ENCODE data around the gene PPRC1. TPM values are rescaled to one million over a fixed set of nuclear protein-coding genes. Genes with fewer than 3 reads are reported as not detected.

PPRC1 gene
- total RNA-seq, 1 donor from 2014 or later, result 11.7 TPM

DNA sequence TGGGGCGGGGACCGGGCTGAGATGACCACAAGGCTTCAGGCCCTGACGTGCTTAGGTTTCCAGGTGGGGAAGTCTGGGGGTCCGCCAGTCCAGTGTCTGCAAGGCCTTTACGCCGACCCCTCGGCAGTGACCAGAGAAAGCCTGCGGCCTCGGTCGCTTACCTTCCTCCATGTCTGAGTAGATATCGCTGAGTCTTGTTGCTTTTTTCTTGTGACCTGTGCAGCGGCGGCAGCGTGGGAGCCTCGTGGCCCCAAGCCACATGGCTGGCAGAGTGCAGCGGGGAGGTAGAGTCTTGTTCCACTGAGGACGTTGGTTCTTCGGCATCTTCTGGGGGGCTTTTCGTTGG lies 19.7 kb downstream of the PPRC1 start:
- H3K36me3 Mint-ChIP-seq, result peaks cover 29% of the 10 kb centered on the region
- Histone ChIP-seq H3K4me3 (peak overlapping the region; percentile 74), H3F3A (ENCODE audit: low read depth) (peaks cover 24% of the 10 kb centered on the region), H3K27me3 (no peaks in the 10 kb centered on the region), H4K20me1 (ENCODE audit: low read depth) (peaks cover 29% of the 10 kb centered on the region), H3K4me2 (peak overlapping the region; percentile 89), H3K4me1 (peaks cover 7% of the 10 kb centered on the region), H3K36me3 (no peaks in the 10 kb centered on the region), H3K9me3 (ENCODE audit: low read depth) (no peaks in the 10 kb centered on the region), H3K27ac (peak overlapping the region; percentile 47), H3K9ac (peak overlapping the region; percentile 81), H3K79me2 (ENCODE audit: low read depth) (peaks cover 53% of the 10 kb centered on the region), H2AFZ (replicated peaks) (peak overlapping the region; percentile 40)
- H3K4me3 Mint-ChIP-seq, result peak overlapping the region; percentile 97
- no peaks in the 10 kb centered on the region for H3K9me3 Mint-ChIP-seq
- no peak for DNase-seq (ENCODE audit: low spot score)
- no peak for TF ChIP-seq CTCF (IDR thresholded peaks at IDR 0.05)
- no peak for TF ChIP-seq EZH2phosphoT487 (IDR thresholded peaks at IDR 0.05)
- no peak for TF ChIP-seq EZH2 (IDR thresholded peaks at IDR 0.05)
- H3K27ac Mint-ChIP-seq, result peak overlapping the region; percentile 84
- peaks cover 19% of the 10 kb centered on the region for H3K4me1 Mint-ChIP-seq
- peaks cover 1% of the 10 kb centered on the region for H3K27me3 Mint-ChIP-seq (ENCODE audit: insufficient read depth, low read depth)

DNA sequence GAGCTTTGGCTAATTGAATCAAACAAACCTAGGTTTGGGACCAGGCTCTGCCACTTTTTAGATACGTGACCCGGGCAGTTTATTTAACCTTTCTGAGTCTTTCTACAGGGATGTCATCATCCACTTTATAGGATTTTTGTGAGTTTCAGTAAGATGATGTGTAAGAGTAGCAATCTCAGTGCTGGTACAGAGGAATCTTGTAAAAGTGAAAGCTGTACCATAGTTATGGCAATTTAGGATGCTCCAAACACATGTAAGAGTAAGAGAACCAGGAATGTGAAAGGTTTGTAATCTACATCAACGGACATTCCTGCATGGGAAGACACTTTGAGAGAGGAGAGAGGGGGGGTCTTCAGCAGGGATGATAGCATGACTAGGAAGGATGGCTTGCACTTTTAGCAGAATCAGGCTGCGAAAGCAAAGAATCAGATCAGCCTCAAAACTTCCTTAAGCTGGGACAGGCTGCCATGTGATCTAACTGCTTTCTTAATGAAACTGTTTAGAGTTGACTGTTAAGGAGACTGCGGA lies 20.3 kb downstream of the PPRC1 start:
- peaks cover 24% of the 10 kb centered on the region for H3F3A ChIP-seq (ENCODE audit: low read depth)
- H3K27ac ChIP-seq, result no peak overlapping the region
- peaks cover 55% of the 10 kb centered on the region for H3K79me2 ChIP-seq (ENCODE audit: low read depth)
- Mint-ChIP-seq H3K4me3 (peak overlapping the region; percentile 97), H3K36me3 (peaks cover 25% of the 10 kb centered on the region), H3K4me1 (peaks cover 19% of the 10 kb centered on the region), H3K27me3 (ENCODE audit: insufficient read depth, low read depth) (no peaks in the 10 kb centered on the region), H3K27ac (peak overlapping the region; percentile 84), H3K9me3 (no peaks in the 10 kb centered on the region)
- no peaks in the 10 kb centered on the region for H3K27me3 ChIP-seq
- peak overlapping the region; percentile 81 for H3K9ac ChIP-seq
- no peak for TF ChIP-seq EZH2phosphoT487 (IDR thresholded peaks at IDR 0.05)
- no peak for TF ChIP-seq EZH2 (IDR thresholded peaks at IDR 0.05)
- TF ChIP-seq CTCF (IDR thresholded peaks at IDR 0.05), result no peak
- DNase-seq (ENCODE audit: low spot score), result no peak
- peaks cover 7% of the 10 kb centered on the region for H3K4me1 ChIP-seq
- H3K4me2 ChIP-seq, result peak overlapping the region; percentile 89
- H4K20me1 ChIP-seq (ENCODE audit: low read depth), result peaks cover 29% of the 10 kb centered on the region
- no peaks in the 10 kb centered on the region for H3K9me3 ChIP-seq (ENCODE audit: low read depth)
- H3K36me3 ChIP-seq, result no peaks in the 10 kb centered on the region
- H2AFZ ChIP-seq (replicated peaks), result no peak overlapping the region
- H3K4me3 ChIP-seq, result peak overlapping the region; percentile 74

- no peak overlapping the region for H3K9ac ChIP-seq
- H3K79me2 ChIP-seq (ENCODE audit: low read depth), result peaks cover 55% of the 10 kb centered on the region
- H3K4me2 ChIP-seq, result no peak overlapping the region
- Mint-ChIP-seq H3K4me3 (peak overlapping the region; percentile 64), H3K36me3 (peaks cover 25% of the 10 kb centered on the region), H3K27me3 (ENCODE audit: insufficient read depth, low read depth) (no peaks in the 10 kb centered on the region), H3K9me3 (no peaks in the 10 kb centered on the region), H3K27ac (no peak overlapping the region), H3K4me1 (peaks cover 19% of the 10 kb centered on the region)
- no peaks in the 10 kb centered on the region for H3K9me3 ChIP-seq (ENCODE audit: low read depth)
- H3K4me1 ChIP-seq, result peaks cover 7% of the 10 kb centered on the region
- H3K27ac ChIP-seq, result no peak overlapping the region
- H4K20me1 ChIP-seq (ENCODE audit: low read depth), result peaks cover 29% of the 10 kb centered on the region
- no peak for DNase-seq (ENCODE audit: low spot score)
- no peaks in the 10 kb centered on the region for H3K27me3 ChIP-seq
- H3F3A ChIP-seq (ENCODE audit: low read depth), result peaks cover 24% of the 10 kb centered on the region
- H2AFZ ChIP-seq (replicated peaks), result no peak overlapping the region
- TF ChIP-seq EZH2phosphoT487 (IDR thresholded peaks at IDR 0.05), result no peak
- TF ChIP-seq CTCF (IDR thresholded peaks at IDR 0.05), result no peak
- TF ChIP-seq EZH2 (IDR thresholded peaks at IDR 0.05), result no peak
- H3K36me3 ChIP-seq, result no peaks in the 10 kb centered on the region
- H3K4me3 ChIP-seq, result no peak overlapping the region
Observed at GRCh38 chr10:102154466-102155116, 21.8 kb downstream of the PPRC1 start.

Data from neural progenitor cell (in vitro differentiated cells).